ENCODE measurements around the gene SPATA17.

The SPATA17 gene

GRCh38 chr1:217769768-217770167 is 138.6 kb downstream of the SPATA17 start:
- TF ChIP-seq CTCF (IDR thresholded peaks at IDR 0.05; ENCODE audit: low read depth, low read length): no peak
- no peak for DNase-seq (ENCODE audit: low read depth, low spot score)
- in situ Hi-C loops (cut with HindIII; ENCODE audit: low sequenced_read_pairs): no loop called here
- no peak overlapping the region for H3K4me3 ChIP-seq (ENCODE audit: low read depth, low read length)

- in situ Hi-C loops (cut with HindIII; ENCODE audit: low sequenced_read_pairs): no loop called here
- no peak overlapping the region for H3K4me3 ChIP-seq (ENCODE audit: low read depth, low read length)
- no peak for TF ChIP-seq CTCF (IDR thresholded peaks at IDR 0.05; ENCODE audit: low read depth, low read length)
- DNase-seq (ENCODE audit: low read depth, low spot score): no peak
Measured at GRCh38 chr1:217770918-217771317, 139.8 kb downstream of the SPATA17 start.

- TF ChIP-seq CTCF (IDR thresholded peaks at IDR 0.05; ENCODE audit: low read depth, low read length): no peak
- no peak for DNase-seq (ENCODE audit: low read depth, low spot score)
- in situ Hi-C loops (cut with HindIII; ENCODE audit: low sequenced_read_pairs): no loop called here
- no peak overlapping the region for H3K4me3 ChIP-seq (ENCODE audit: low read depth, low read length)
Measured at GRCh38 chr1:217776693-217777092, 145.5 kb downstream of the SPATA17 start.

DNA sequence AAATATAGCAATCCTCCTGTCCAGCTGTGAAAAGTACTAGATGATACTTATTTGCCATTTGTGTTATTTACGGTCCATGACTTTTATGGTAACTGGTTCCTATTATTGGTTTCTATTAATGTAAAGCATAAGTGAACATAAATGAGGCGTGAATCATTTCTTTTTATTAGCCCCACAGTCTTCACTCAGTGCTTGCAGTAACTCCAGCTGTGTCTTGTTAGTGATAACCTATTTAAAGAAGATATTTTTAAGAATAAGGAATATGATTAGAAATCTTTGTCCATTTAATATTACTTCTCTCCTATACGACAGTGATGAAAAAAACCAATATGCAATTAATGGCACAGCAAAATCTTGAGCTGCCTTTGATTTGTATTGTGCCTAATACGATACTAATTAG is 149.9 kb downstream of the SPATA17 start:
- in situ Hi-C loops (cut with HindIII; ENCODE audit: low sequenced_read_pairs): no loop called here
- DNase-seq (ENCODE audit: low read depth, low spot score): no peak
- H3K4me3 ChIP-seq (ENCODE audit: low read depth, low read length): no peak overlapping the region
- TF ChIP-seq CTCF (IDR thresholded peaks at IDR 0.05; ENCODE audit: low read depth, low read length): no peak

DNA sequence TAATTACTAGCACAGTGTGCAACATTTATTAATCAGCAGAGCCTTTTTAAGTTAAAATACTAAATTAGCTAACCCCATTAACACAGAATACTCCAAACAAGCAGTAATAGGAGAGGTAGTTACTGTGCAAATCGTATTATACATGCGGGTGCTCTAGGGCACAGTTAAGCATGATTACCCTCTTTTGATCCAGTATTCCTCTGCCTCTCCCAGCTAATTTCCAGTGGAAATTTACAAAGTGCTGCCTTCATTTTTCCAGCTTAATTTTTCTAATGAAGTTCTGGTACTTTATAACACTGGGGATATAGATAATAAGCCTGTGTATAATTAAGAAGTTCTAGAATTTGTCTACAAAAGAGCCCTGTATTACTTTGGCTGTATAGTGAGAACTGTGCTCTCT is 159.9 kb downstream of the SPATA17 start:
- no peak overlapping the region for H3K4me3 ChIP-seq (ENCODE audit: low read depth, low read length)
- TF ChIP-seq CTCF (IDR thresholded peaks at IDR 0.05; ENCODE audit: low read depth, low read length): no peak
- in situ Hi-C loops (cut with HindIII; ENCODE audit: low sequenced_read_pairs): no loop called here
- no peak for DNase-seq (ENCODE audit: low read depth, low spot score)

DNA sequence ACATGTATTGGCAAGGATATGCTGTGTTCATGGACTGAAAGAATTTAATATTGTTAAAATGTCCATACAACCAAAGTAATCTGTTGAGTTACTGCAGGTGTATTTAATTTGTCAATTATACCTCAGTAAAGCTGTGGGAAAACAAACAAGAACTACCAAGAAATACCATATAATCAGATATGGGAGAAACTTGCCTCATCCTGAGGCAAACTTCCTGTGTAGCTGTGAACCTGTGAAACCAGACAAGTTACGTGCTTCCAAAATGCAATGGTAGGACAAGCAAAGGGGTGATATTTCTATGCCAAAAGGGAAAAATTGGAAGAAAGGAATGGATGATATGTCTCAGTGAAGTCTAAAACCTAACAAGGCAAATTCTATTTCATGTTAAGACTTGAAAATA is 174.6 kb downstream of the SPATA17 start:
- TF ChIP-seq CTCF (IDR thresholded peaks at IDR 0.05; ENCODE audit: low read depth, low read length): no peak
- no peak for DNase-seq (ENCODE audit: low read depth, low spot score)
- H3K4me3 ChIP-seq (ENCODE audit: low read depth, low read length): no peak overlapping the region
- in situ Hi-C loops (cut with HindIII; ENCODE audit: low sequenced_read_pairs): no loop called here

- no peak for DNase-seq (ENCODE audit: low read depth, low spot score)
- no peak for TF ChIP-seq CTCF (IDR thresholded peaks at IDR 0.05; ENCODE audit: low read depth, low read length)
- in situ Hi-C loops (cut with HindIII; ENCODE audit: low sequenced_read_pairs): no loop called here
- no peak overlapping the region for H3K4me3 ChIP-seq (ENCODE audit: low read depth, low read length)
Measured at GRCh38 chr1:217812175-217812574, 181.0 kb downstream of the SPATA17 start.
